HCT116 (cell line): ENCODE data around the gene NIBAN1. TPM values are rescaled to one million over a fixed set of nuclear protein-coding genes. Genes with fewer than 3 reads are reported as not detected.

Experiments used
- ATAC-seq: fragments of 200-7000 bp; cut with Tn5 transposase; 2 replicates; pipeline ENCODE4 v1.9.1; 2020; ENCODE audit warnings: mild to moderate bottlenecking, moderate library complexity
- BruUV-seq: library from RNA; stranded (reverse); fragments of 400-500 nt; replicated peaks from 2 replicates; lab custom pipeline; 2021; lab: Mats Ljungman, UMichigan
- CTCF ChIA-PET: fragments of 300-600 bp; sonication (Branson Sonifier 250); formaldehyde crosslinking; loops from one replicate; lab custom pipeline; 2021; ENCODE audit warnings: antibody characterized with exemption; lab: Charles Lee
- POLR2A ChIA-PET: fragments of 300-600, 350-600 bp; sonication (Branson Sonifier 250); formaldehyde crosslinking; loops from one replicate; lab custom pipeline; 2021; ENCODE audit warnings: antibody characterized with exemption; lab: Charles Lee
- RAD21 ChIA-PET, 2 experiments: fragments of 300-600 bp; sonication (Branson Sonifier 250); formaldehyde crosslinking; loops; one replicate each; lab custom pipeline; 2023; ENCODE audit warnings: low total read pairs in 2 of 2; ENCODE audit not compliant: uncharacterized antibody in 2 of 2, unreplicated experiment in 2 of 2, low non-redundant PET in 1 of 2; lab: Charles Lee
- DNase-seq: peaks from one replicate; pipeline ENCODE4 v3.0.0-alpha.2; 2010; ENCODE audit warnings: low read depth, low spot score
- H2AFZ ChIP-seq: fragments of 200-600 bp; shearing (Covaris generic), sonication (generic); 2 replicates; pipeline ENCODE4 v1.6.1; 2017; ENCODE audit warnings: low read depth, mixed run types, mixed read lengths, antibody characterized with exemption, low read length; ENCODE audit not compliant: poor library complexity, severe bottlenecking
- H3K27ac ChIP-seq: 2 replicates; pipeline ENCODE4 v1.5.1; 2012; ENCODE audit warnings: low read depth, low read length
- H3K27me3 ChIP-seq: fragments of 200-600 bp; sonication (generic); 2 replicates; pipeline ENCODE4 v1.6.1; 2016; ENCODE audit warnings: mixed run types, low read length, mixed read lengths; ENCODE audit not compliant: insufficient read depth
- H3K36me3 ChIP-seq, 2 experiments: fragments of 200-500 bp in 1 of 2; fragments of 200-600 bp in 1 of 2; sonication (Bioruptor generic) in 1 of 2; sonication (generic) in 1 of 2; 2 replicates each; pipeline versions ENCODE4 v1.5.1 to v1.6.1; 2014 to 2016; ENCODE audit warnings: low read length in 2 of 2, inconsistent platforms in 1 of 2, mixed read lengths in 1 of 2, mixed run types in 1 of 2; ENCODE audit not compliant: insufficient read depth in 2 of 2, control insufficient read depth in 1 of 2
- H3K4me1 ChIP-seq, 2 experiments: fragments of 200-600 bp in 1 of 2; sonication (generic) in 1 of 2; 2 replicates each; pipeline versions ENCODE4 v1.5.1 to v1.6.1; 2012 to 2017; ENCODE audit warnings: low read length in 2 of 2, inconsistent platforms in 1 of 2, mild to moderate bottlenecking in 1 of 2, mixed read lengths in 1 of 2, mixed run types in 1 of 2, moderate library complexity in 1 of 2; ENCODE audit not compliant: insufficient read depth in 2 of 2, control insufficient read depth in 1 of 2
- H3K4me2 ChIP-seq: fragments of 200-600 bp; sonication (generic); 2 replicates; pipeline ENCODE4 v1.6.1; 2017; ENCODE audit warnings: mixed run types, low read length, mixed read lengths
- H3K4me3 ChIP-seq, 2 experiments: fragments of 200-600 bp in 1 of 2; sonication (generic) in 1 of 2; replicated peaks in 1 of 2; 2 replicates each; pipeline ENCODE4 v1.5.1; 2011 to 2016; ENCODE audit warnings: low read length in 2 of 2, control low read depth in 1 of 2, low read depth in 1 of 2, mild to moderate bottlenecking in 1 of 2, mixed read lengths in 1 of 2, mixed run types in 1 of 2
- H3K79me2 ChIP-seq: fragments of 200-600 bp; sonication (generic); 2 replicates; pipeline ENCODE4 v1.6.1; 2017; ENCODE audit warnings: mild to moderate bottlenecking, mixed run types, low read length, moderate library complexity, mixed read lengths; ENCODE audit not compliant: insufficient read depth
- H3K9ac ChIP-seq: fragments of 200-600 bp; sonication (generic); 2 replicates; pipeline ENCODE4 v1.6.1; 2016; ENCODE audit warnings: low read length, mixed read lengths
- H3K9me2 ChIP-seq: fragments of 200-600 bp; sonication (generic), shearing (Covaris generic); 2 replicates; pipeline ENCODE4 v1.6.1; 2017; ENCODE audit warnings: mixed run types, mild to moderate bottlenecking, moderate library complexity; ENCODE audit not compliant: insufficient read depth
- H3K9me3 ChIP-seq, 2 experiments: fragments of 200-500 bp in 1 of 2; fragments of 200-600 bp in 1 of 2; sonication (Bioruptor generic) in 1 of 2; sonication (generic) in 1 of 2; 2 replicates each; pipeline ENCODE4 v1.6.1; 2014 to 2017; ENCODE audit warnings: low read length in 2 of 2, mixed read lengths in 2 of 2, inconsistent platforms in 1 of 2, low read depth in 1 of 2, mild to moderate bottlenecking in 1 of 2, mixed run types in 1 of 2, moderate library complexity in 1 of 2; ENCODE audit not compliant: control insufficient read depth in 1 of 2, insufficient read depth in 1 of 2
- H4K20me1 ChIP-seq: fragments of 200-600 bp; sonication (generic), shearing (Covaris generic); 2 replicates; pipeline ENCODE4 v1.6.1; 2017; ENCODE audit warnings: mixed run types, mild to moderate bottlenecking, moderate library complexity; ENCODE audit not compliant: insufficient read depth
- CBX3 ChIP-seq: IDR thresholded peaks from 2 replicates; pipeline ENCODE4 v1.6.1; 2012; ENCODE audit warnings: low read depth
- CEBPB ChIP-seq: IDR thresholded peaks from 2 replicates; pipeline ENCODE4 v1.6.1; 2012; ENCODE audit warnings: low read depth
- ELF1 ChIP-seq: IDR thresholded peaks from 2 replicates; pipeline ENCODE4 v1.6.1; 2012; ENCODE audit warnings: low read depth, borderline replicate concordance
- EZH2 ChIP-seq: fragments of 200-600 bp; sonication (generic); IDR thresholded peaks from 2 replicates; pipeline ENCODE4 v1.6.1; 2017; ENCODE audit warnings: antibody characterized with exemption, mixed run types
- JUND ChIP-seq: IDR thresholded peaks from 2 replicates; pipeline ENCODE4 v1.6.1; 2012
- RAD21 ChIP-seq: IDR thresholded peaks from 2 replicates; pipeline ENCODE4 v1.6.1; 2012; ENCODE audit warnings: low read depth, mild to moderate bottlenecking
- SIN3A ChIP-seq: IDR thresholded peaks from 2 replicates; pipeline ENCODE4 v1.6.1; 2012; ENCODE audit warnings: low read depth
- TCF7L2 ChIP-seq: IDR thresholded peaks from 2 replicates; pipeline ENCODE4 v1.7.0; 2011; ENCODE audit warnings: borderline replicate concordance, inconsistent platforms; ENCODE audit not compliant: insufficient read depth, insufficient read length; ENCODE audit errors: extremely low read depth
- YY1 ChIP-seq: IDR thresholded peaks from 2 replicates; pipeline ENCODE4 v1.6.1; 2011; ENCODE audit warnings: low read length, low read depth, moderate library complexity, mild to moderate bottlenecking; ENCODE audit not compliant: insufficient replicate concordance; ENCODE audit errors: extremely low read depth
- ZNF274 ChIP-seq: fragments of 200-500 bp; sonication (Bioruptor generic); IDR thresholded peaks from 2 replicates; pipeline ENCODE4 v1.6.1; 2014; ENCODE audit warnings: mild to moderate bottlenecking, low read depth, low read length, inconsistent platforms
- intact Hi-C: fragments of 100-400 bp; cut with micrococcal nuclease; formaldehyde crosslinking; loops from 2 replicates; pipeline ENCODE4 v1.10.0; 2022
- total RNA-seq: library from RNA; stranded (reverse); gene quantifications from one replicate; pipeline ENCODE4 v1.2.1, GENCODE V29; 2021; ENCODE audit not compliant: unreplicated experiment
- TF ChIP-seq, protein P1 (sequence below): IDR thresholded peaks from 2 replicates; pipeline ENCODE4 v1.6.1; 2012
- TF ChIP-seq, protein P2 (sequence below): IDR thresholded peaks from 2 replicates; pipeline ENCODE4 v1.6.1; 2012; ENCODE audit warnings: low read depth
- TF ChIP-seq, protein P3 (sequence below): IDR thresholded peaks from 2 replicates; pipeline ENCODE4 v1.6.1; 2012

The NIBAN1 gene
- total RNA-seq, 1 experiment from 2014 or later = 10.3 TPM

DNA sequence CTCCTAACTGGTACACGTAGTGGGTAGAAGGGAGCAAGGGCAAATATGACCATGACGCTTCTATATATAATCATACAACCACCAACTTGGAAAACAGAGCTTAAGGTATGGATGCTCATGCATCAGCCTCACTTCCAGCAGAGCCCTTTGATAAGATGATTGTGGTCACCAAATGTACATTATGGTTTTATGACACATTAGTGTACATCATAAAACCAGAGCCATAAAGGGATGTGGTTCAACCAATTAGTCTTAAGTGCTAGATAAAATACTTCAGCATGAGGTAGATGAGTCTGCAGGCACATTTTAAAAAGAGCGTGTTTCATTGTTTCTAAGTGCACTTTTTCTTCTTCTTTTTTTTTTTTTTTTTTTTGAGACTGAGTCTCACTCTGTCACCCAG is 43.7 kb downstream of the NIBAN1 start:
- no peaks in the 10 kb centered on the region for H3K27me3 ChIP-seq
- intact Hi-C loops = no loop called here
- ChIA-PET POLR2A (no interaction called here), RAD21 (no interaction called here)
- H3K9me2 ChIP-seq = no peaks in the 10 kb centered on the region
- DNase-seq (no peak), ATAC-seq (no peak)
- no peaks in the 10 kb centered on the region for H3K9me3 ChIP-seq
- no peaks in the 10 kb centered on the region for H3K36me3 ChIP-seq
- no peaks in the 10 kb centered on the region for H3K4me1 ChIP-seq
- no TSS peak for BruUV-seq
- H3K4me3 ChIP-seq = no peak overlapping the region
- no peak overlapping the region for H3K9ac ChIP-seq
- H2AFZ ChIP-seq = no peak overlapping the region
- no peaks in the 10 kb centered on the region for H4K20me1 ChIP-seq
- H3K4me2 ChIP-seq = no peak overlapping the region
- TF ChIP-seq JUND (no peak), RAD21 (no peak), YY1 (no peak), ELF1 (no peak), CBX3 (no peak), EZH2 (no peak), TCF7L2 (no peak), CEBPB (no peak), ZNF274 (no peak), SIN3A (no peak)
- TF ChIP-seq, protein P1, sequence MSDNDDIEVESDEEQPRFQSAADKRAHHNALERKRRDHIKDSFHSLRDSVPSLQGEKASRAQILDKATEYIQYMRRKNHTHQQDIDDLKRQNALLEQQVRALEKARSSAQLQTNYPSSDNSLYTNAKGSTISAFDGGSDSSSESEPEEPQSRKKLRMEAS = no peak
- TF ChIP-seq, protein P2, sequence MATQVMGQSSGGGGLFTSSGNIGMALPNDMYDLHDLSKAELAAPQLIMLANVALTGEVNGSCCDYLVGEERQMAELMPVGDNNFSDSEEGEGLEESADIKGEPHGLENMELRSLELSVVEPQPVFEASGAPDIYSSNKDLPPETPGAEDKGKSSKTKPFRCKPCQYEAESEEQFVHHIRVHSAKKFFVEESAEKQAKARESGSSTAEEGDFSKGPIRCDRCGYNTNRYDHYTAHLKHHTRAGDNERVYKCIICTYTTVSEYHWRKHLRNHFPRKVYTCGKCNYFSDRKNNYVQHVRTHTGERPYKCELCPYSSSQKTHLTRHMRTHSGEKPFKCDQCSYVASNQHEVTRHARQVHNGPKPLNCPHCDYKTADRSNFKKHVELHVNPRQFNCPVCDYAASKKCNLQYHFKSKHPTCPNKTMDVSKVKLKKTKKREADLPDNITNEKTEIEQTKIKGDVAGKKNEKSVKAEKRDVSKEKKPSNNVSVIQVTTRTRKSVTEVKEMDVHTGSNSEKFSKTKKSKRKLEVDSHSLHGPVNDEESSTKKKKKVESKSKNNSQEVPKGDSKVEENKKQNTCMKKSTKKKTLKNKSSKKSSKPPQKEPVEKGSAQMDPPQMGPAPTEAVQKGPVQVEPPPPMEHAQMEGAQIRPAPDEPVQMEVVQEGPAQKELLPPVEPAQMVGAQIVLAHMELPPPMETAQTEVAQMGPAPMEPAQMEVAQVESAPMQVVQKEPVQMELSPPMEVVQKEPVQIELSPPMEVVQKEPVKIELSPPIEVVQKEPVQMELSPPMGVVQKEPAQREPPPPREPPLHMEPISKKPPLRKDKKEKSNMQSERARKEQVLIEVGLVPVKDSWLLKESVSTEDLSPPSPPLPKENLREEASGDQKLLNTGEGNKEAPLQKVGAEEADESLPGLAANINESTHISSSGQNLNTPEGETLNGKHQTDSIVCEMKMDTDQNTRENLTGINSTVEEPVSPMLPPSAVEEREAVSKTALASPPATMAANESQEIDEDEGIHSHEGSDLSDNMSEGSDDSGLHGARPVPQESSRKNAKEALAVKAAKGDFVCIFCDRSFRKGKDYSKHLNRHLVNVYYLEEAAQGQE = no peak
- TF ChIP-seq, protein P3, sequence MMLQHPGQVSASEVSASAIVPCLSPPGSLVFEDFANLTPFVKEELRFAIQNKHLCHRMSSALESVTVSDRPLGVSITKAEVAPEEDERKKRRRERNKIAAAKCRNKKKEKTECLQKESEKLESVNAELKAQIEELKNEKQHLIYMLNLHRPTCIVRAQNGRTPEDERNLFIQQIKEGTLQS = no peak
- TF ChIP-seq, all 23 proteins: peak for 0
- H3K27ac ChIP-seq = no peak overlapping the region
- no peaks in the 10 kb centered on the region for H3K79me2 ChIP-seq
- CTCF ChIA-PET = no interaction called here
